T-helper 1 cell treated with Interleukin-12 subunit alpha and Interleukin-12 subunit beta and Interleukin-4 antibody, amounts not matched to agents 30 μg/mL and 1 μg/mL, for 36 hours (primary cell): ENCODE results near the gene HIPK2.

Experiments used
- H3K27ac Mint-ChIP-seq: one replicate; pipeline ENCODE4 v1.8.0; 2021; ENCODE audit warnings: mild to moderate bottlenecking, mixed read lengths
- H3K27me3 Mint-ChIP-seq: one replicate; pipeline ENCODE4 v1.8.0; 2021; ENCODE audit warnings: low read depth, mixed read lengths
- H3K36me3 Mint-ChIP-seq: one replicate; pipeline ENCODE4 v1.8.0; 2021; ENCODE audit warnings: low read depth, mixed read lengths
- H3K4me1 Mint-ChIP-seq: one replicate; pipeline ENCODE4 v1.8.0; 2021; ENCODE audit warnings: low read depth, mixed read lengths
- H3K4me3 Mint-ChIP-seq: one replicate; pipeline ENCODE4 v1.8.0; 2021; ENCODE audit warnings: mild to moderate bottlenecking, moderate library complexity, mixed read lengths
- H3K9me3 Mint-ChIP-seq: one replicate; pipeline ENCODE4 v1.8.0; 2021; ENCODE audit warnings: mixed read lengths

Gene HIPK2

DNA sequence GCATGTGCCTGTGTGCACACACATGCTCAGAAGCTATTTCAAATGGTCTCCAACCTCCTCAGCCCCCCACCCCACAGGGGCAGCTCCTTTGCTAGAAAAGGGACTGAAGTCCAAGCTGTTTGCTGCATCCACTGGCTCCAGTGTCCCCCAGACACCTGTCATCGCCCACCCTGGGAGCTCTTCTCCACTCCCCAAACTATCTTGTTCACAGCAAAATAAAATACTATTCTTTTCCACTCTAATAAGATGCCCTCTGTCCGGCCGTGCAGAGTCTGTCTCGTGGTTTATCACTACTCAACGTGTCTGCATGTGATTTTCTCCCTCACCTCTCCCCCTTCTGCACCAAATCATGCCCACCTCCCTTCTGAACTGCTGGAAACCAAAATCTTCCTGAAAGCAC is 25.6 kb downstream of the HIPK2 start:
- Mint-ChIP-seq H3K4me3 (no peak overlapping the region), H3K36me3 (peaks cover 4% of the 10 kb centered on the region), H3K27ac (no peak overlapping the region), H3K4me1 (peaks cover 20% of the 10 kb centered on the region), H3K27me3 (no peaks in the 10 kb centered on the region), H3K9me3 (no peaks in the 10 kb centered on the region)

DNA sequence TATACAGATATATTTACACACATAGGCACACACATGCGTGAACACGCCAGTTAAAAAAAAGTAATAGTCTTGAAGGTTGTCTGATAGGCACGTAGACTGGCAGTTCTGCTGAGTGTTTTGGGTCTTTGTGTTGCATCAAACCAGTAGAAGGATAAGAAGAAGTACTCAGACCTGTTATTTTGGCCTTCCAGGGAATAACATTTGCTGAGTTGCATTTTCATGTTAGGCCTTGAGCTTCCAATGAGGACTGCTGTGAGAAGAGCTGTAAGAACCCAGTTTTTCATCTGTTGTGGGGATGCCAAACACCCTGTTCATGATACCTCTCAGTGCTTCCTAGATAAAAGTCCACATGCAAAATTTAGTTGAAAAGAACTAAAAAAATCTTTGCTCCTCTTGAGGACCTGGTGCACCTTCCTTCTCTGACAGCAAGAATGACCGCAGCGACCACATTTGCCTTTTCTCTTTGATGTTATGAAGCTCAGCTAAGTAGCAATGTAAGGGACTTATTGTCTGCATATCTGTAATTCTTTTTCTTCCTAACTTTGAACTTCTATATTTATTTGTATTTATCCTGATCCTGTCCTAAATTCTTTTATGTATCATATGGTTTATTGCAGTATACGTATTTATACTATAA is 27.2 kb downstream of the HIPK2 start:
- peaks cover 18% of the 10 kb centered on the region for H3K4me1 Mint-ChIP-seq
- no peak overlapping the region for H3K4me3 Mint-ChIP-seq
- no peaks in the 10 kb centered on the region for H3K9me3 Mint-ChIP-seq
- H3K27me3 Mint-ChIP-seq: no peaks in the 10 kb centered on the region
- no peak overlapping the region for H3K27ac Mint-ChIP-seq
- H3K36me3 Mint-ChIP-seq: peaks cover 4% of the 10 kb centered on the region

DNA sequence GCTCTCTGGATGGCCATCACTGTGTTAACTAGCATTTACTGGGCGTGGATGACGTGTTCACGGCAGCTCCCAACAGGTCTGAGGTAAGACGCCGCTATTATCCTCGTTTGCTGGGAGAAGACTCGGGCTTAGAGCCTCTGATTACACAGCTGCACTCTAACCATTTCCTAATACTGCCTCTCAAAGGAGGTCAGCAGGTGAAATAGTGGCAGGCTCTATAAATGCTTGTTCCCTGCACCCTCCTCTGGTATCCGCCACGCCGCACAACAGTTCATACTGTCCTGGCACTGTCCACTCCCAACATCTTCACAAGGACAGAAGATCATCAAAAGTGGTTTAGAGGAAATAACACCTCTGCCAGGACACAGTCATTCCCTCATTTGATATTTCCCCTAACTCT is 28.3 kb downstream of the HIPK2 start:
- Mint-ChIP-seq H3K4me3 (no peak overlapping the region), H3K36me3 (peaks cover 3% of the 10 kb centered on the region), H3K27ac (no peak overlapping the region), H3K4me1 (peaks cover 11% of the 10 kb centered on the region), H3K9me3 (no peaks in the 10 kb centered on the region), H3K27me3 (no peaks in the 10 kb centered on the region)

DNA sequence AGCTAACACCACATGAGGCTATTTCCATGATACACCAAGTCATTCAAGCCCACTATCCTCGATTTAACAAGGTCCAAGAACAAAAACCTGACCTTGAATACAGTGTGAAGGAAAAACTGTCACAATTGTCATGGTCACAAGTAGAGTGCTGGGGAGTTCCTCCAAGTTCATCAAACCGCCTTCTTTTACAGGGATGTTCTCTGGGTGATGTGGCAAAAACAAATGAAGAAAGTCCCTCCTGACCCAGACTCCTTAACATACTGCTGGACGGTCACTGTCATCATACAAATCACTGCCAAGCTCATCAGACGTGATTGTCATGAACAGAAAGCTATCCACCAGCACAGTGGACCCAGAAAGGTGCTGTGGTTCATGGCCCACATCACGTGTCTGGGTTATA is 28.9 kb downstream of the HIPK2 start:
- no peaks in the 10 kb centered on the region for H3K27me3 Mint-ChIP-seq
- H3K36me3 Mint-ChIP-seq: no peaks in the 10 kb centered on the region
- no peak overlapping the region for H3K4me3 Mint-ChIP-seq
- H3K27ac Mint-ChIP-seq: no peak overlapping the region
- peaks cover 10% of the 10 kb centered on the region for H3K4me1 Mint-ChIP-seq
- no peaks in the 10 kb centered on the region for H3K9me3 Mint-ChIP-seq

DNA sequence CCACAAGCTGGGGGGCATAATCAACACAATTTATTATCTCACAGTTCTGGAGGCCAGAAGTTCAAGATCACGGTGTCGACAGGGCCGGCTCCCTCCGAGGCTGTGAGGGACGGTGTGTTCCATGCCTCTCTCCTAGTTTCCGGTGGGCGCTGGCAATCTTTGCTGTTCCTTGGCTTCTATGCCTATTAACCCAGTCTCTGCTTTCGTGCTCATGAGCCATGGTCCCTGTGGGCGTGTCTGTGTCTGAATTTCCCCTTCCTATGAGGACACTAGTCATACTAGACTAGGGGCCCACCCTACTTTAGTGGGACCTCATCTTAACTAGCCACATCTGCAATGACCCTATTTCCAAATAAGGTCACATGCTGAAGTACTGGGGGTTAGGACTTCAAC is 29.4 kb downstream of the HIPK2 start:
- Mint-ChIP-seq H3K4me3 (no peak overlapping the region), H3K4me1 (peaks cover 8% of the 10 kb centered on the region), H3K9me3 (no peaks in the 10 kb centered on the region), H3K27ac (no peak overlapping the region), H3K27me3 (no peaks in the 10 kb centered on the region), H3K36me3 (no peaks in the 10 kb centered on the region)

DNA sequence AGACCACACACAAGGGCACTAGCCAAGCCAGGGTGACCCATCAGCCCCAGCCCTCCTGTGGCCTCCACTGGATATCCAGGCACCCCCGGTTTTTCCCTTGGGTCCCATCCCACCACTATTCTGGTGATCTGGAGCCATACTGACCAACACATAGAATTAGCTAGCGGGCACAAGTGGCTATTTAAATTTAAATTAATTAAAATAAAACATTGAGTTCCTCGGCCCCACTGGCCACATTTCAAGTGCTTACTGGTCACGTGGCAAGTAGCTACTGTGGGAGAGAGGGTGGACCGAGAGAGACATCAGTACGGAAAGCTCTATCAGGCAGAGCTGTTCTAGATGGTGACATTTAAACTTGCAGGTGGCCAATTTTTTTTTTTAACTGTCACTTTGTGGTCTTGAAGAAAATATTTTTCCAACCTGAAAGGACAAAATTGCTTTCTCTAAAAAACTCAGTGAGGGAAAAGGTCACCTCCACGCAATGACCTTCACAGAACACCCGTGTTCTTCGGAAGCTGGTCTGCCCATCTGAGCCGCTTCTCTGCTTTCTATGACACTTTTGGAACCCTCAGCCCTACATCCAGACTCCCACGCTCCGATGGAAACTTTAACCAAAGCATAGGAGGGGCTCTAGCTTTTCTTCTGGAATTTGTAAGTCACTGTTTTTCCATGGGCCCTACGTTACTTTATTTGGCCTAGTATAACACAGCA is 30.0 kb downstream of the HIPK2 start:
- peaks cover 6% of the 10 kb centered on the region for H3K4me1 Mint-ChIP-seq

DNA sequence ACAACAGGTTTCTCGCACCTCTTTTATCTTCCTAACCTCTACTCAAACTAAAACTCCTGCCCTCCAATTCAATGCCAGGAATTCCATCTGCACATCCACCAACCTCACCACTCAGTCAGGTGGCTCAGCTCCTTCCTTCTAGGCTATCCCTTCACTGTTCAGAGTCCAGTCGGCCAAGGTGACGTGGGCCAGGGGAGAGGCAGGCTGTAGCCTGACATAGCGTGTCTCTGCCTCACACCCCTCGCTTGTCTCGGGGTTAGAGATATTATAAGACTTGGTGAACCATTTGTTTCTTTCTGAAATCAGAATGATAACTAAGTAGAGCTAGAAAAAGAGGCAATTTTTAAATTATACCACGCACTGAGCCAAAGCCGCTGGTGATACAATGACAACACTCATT is 31.1 kb downstream of the HIPK2 start:
- Mint-ChIP-seq H3K36me3 (no peaks in the 10 kb centered on the region), H3K4me1 (peaks cover 5% of the 10 kb centered on the region), H3K4me3 (no peak overlapping the region), H3K27ac (no peak overlapping the region), H3K9me3 (no peaks in the 10 kb centered on the region), H3K27me3 (no peaks in the 10 kb centered on the region)

More for the DNA sequence above, 30.0 kb downstream of the HIPK2 start:
- Mint-ChIP-seq H3K27ac (no peak overlapping the region), H3K36me3 (no peaks in the 10 kb centered on the region), H3K4me3 (no peak overlapping the region), H3K27me3 (no peaks in the 10 kb centered on the region), H3K9me3 (no peaks in the 10 kb centered on the region)

DNA sequence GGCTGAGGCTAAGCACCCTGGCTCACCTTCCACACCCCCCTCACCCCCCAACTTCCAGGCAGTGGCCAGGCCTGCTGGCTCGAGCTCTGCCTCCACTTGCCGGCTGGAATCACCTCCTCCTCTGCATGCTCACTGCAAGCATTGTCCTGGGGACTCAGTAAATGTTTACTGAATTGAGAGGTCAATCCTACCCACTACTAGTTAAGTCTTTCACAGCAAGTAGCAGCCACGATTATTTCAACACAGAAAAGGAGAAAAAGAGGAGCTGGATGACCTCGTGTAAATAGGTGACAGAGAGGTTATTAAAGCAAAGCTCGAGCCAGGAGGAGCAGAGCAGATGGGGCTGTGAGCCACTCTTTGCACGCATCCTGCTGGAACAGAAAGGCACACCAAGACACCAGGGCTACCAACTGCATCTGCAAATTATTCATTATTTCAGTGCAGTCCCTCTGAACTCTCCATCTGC is 32.1 kb downstream of the HIPK2 start:
- Mint-ChIP-seq H3K27me3 (no peaks in the 10 kb centered on the region), H3K4me3 (no peak overlapping the region), H3K9me3 (no peaks in the 10 kb centered on the region), H3K36me3 (no peaks in the 10 kb centered on the region), H3K4me1 (peaks cover 4% of the 10 kb centered on the region), H3K27ac (no peak overlapping the region)

DNA sequence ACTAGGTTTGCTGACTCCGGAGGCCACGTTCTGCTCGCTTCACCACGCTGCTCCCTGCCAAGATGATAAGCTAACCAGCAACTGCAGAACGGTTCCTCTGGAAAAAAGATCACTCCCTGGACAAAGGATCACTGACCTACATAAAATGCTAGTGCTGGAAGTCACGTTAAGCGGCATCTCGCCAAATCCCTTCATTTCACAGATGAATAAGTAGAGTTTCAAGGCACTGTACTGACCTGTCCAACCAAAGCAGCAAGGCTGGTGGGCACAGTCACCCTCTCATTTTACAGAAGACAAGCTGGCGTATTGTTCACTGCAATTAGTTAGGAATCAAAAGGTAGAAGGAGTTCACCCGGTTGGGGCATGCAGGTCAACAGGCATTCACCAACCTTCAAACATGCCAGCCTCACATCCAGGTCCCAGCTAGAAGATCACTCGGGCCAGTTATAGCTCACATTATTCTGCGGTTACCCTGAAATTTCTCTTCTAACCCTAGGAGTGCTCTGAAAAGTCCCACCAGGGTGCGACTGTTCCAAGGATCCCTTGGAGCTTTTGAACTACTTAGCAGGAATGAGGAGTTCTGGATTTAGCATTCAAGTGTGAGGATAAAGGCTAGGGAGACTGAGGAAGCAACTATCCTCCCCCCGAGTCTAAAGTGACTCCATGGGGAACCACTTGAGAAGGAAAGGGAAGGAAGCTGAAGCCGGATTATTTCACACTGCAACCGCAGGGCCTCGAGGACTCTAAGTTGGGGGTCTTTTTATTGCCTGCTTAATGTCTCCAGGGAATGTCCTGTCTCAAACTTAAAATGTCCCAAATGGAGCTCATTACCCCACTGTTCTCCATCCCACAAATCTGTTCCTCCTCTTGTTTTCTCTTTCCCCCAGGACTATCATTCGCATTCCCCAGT is 32.8 kb downstream of the HIPK2 start:
- H3K4me3 Mint-ChIP-seq: no peak overlapping the region
- H3K27me3 Mint-ChIP-seq: no peaks in the 10 kb centered on the region
- no peak overlapping the region for H3K27ac Mint-ChIP-seq
- H3K4me1 Mint-ChIP-seq: peaks cover 4% of the 10 kb centered on the region
- no peaks in the 10 kb centered on the region for H3K9me3 Mint-ChIP-seq
- H3K36me3 Mint-ChIP-seq: no peaks in the 10 kb centered on the region

DNA sequence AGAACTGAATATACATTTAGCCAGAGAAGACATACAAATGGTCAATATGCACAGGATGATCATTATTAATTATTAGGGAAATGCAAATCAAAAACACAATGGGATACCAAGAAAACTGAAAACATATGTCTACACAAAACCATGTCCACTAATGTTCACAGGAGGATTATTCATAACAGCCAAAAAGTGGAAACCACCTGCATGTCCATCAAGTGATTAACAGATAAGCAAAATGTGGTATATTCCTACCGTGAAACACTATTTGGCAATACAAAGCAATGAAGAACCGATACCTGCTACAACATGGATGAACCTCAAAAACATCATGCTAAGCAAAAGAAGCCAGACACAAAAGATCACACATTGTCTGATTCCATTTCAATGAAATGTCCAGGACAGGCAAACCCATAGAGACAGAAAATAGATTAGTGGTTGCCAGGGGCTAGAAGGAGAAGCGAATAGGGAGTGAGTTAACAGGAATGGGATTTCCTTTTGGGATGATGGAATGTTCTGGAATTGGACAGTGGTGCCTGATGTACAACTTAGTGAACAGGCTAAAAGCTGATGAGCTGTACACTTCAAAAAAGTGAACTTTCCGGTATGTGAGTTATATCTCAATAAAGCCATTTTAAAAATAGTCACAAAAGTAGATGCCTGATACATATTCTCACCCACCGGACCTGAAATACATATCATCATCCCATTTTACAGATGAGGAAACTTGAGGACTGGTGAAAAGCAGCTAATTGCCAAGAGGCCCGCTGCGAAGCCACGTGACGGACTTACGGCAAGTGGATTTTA is 33.6 kb downstream of the HIPK2 start:
- H3K36me3 Mint-ChIP-seq: no peaks in the 10 kb centered on the region
- H3K27me3 Mint-ChIP-seq: no peaks in the 10 kb centered on the region
- no peaks in the 10 kb centered on the region for H3K9me3 Mint-ChIP-seq
- H3K4me3 Mint-ChIP-seq: no peak overlapping the region
- no peak overlapping the region for H3K27ac Mint-ChIP-seq
- peaks cover 4% of the 10 kb centered on the region for H3K4me1 Mint-ChIP-seq

DNA sequence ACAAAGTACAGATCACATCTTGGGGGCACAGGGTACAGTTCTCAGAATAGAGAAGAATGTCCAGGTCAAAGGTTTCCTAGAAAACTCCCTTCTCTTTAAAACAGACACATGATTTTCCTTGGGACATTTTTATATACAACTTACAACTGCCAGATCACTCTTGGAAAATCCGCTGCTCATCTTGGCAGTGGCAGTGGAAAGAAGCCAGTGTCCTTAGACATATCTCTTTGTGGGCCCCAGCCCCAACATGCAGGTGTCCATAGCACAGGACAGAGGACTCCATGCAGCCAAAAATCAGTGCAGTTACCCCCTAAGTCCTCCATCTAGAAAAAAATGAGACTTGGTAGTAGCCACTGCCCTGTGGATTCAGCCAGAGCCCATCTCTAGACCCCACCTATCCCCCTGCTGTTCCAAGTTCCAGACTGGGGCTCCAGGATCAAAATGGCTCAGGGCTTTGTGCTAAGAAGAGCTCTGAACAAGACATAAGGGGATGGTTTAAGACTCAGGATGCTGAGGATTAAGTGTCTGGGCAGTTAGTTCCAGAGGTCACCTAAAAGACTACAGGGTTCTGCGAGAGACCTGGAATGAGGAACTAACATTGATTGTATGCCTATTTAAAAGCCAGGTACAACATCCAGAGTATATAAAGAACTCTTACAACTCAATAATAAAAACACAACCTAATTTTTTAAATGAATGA is 34.4 kb downstream of the HIPK2 start:
- Mint-ChIP-seq H3K4me3 (no peak overlapping the region), H3K9me3 (no peaks in the 10 kb centered on the region), H3K27me3 (no peaks in the 10 kb centered on the region)

DNA sequence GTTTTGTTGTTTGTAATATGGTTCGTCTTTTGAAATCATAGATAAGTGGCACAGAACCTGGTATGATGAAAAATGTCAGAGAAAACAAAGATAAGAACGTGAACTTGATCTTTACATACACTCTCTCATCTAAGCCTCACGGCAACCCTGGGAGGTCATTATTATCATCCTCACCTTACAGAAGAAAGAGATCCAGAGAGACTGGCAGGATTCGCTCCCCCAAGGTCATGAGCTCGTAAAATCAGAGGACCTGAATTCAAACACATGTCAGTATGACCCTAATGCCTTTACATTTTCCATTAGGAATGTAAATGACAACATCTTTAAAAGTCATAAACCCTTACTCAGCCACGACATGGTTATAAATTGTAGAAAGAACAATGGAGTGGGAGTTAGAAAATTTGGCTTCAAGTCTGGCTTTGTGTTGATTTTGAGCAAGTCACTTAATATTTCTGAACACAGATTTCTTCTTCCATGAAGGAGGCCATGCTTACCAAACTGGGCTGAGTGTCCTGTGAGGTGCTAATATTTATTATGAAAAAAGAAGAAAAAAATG is 35.9 kb downstream of the HIPK2 start:
- Mint-ChIP-seq H3K36me3 (peaks cover 3% of the 10 kb centered on the region), H3K9me3 (no peaks in the 10 kb centered on the region), H3K27ac (no peak overlapping the region), H3K4me3 (no peak overlapping the region), H3K4me1 (peaks cover 25% of the 10 kb centered on the region), H3K27me3 (no peaks in the 10 kb centered on the region)

More for the DNA sequence above, 34.4 kb downstream of the HIPK2 start:
- H3K27ac Mint-ChIP-seq: no peak overlapping the region
- H3K4me1 Mint-ChIP-seq: peaks cover 10% of the 10 kb centered on the region
- peaks cover under 1% of the 10 kb centered on the region for H3K36me3 Mint-ChIP-seq

DNA sequence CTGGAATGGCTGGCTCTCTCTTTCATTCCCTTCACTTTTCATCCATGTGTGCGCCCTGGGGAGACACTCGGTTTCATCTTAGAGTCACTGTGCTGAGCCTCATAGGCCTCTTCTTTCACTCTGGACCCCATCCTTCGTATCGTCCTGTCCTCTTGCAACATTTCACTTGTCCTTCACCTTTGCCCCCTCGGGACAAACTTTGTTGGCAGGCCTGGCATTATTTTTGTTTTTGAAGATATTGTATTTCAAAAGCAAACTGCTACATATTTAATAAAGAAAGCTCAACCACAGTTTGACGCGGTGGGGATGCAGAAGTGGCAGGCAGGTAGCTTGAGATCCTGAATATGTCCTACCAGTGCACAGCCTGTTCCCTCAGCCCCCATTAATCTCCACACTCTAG is 36.6 kb downstream of the HIPK2 start:
- no peaks in the 10 kb centered on the region for H3K9me3 Mint-ChIP-seq
- no peaks in the 10 kb centered on the region for H3K27me3 Mint-ChIP-seq
- no peak overlapping the region for H3K4me3 Mint-ChIP-seq
- peaks cover 25% of the 10 kb centered on the region for H3K4me1 Mint-ChIP-seq
- H3K27ac Mint-ChIP-seq: no peak overlapping the region
- H3K36me3 Mint-ChIP-seq: peaks cover 5% of the 10 kb centered on the region
